SHP77 (cell line): Measurements from ENCODE around the gene TEAD4.

Experiments
- DNase-seq, 2 experiments: peaks; one replicate each; lab custom pipeline; 2025; lab: John Stamatoyannopoulos, UW

The TEAD4 gene

DNA sequence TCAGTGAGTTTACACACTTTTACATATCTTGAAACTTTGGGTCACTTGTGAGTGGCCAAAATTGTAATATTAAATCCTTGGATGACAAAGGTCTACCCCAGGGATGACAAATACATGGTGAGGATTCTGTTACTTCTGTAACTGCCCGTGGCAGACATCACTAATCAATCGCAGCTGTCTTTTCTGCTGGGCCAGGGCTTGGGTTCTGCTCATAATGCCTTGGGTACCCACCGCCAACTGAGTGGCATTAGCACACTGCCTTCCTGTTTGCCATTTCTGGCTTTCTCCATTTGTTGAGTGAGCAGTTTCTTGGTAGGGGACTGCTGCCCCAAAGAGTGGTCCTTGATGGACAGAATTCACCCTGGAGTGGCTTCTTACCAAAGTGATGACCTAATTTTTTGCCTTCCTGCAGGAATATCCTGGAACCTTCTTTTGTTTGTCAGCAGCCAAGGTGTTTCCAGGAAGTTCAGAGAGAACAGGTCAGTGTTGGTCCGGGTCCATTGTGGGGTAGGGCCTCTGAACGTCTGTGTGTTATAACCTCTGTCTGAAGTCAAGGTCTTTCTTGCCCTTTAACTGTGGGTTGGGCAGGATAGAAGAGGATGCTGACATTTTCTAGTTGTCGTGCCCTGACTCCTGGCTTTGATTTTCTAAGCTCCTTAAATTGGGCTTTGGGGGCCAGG is 124.2 kb downstream of the TEAD4 start:
- no peak for DNase-seq

DNA sequence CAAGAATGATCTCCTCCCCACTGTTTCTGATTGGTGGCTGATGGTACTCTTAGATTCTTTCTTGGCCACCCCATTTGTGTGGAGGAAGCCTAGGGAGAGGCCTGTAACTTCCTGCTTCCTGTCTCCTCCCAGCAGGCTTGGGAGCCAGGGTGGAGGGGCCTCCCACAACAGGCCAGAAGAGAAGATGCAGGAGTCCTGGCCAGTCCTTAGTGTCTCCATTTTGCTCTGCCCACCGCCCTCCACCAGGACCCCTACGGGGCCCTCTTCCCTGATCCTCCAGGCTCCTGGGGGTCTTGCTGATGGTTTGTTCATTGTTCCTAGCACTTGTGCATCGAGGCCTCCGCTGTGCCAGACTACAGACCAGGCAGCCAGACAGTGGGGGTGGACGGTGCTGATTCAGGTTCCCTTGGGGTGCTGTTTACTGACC is 124.7 kb downstream of the TEAD4 start:
- DNase-seq, result no peak

DNA sequence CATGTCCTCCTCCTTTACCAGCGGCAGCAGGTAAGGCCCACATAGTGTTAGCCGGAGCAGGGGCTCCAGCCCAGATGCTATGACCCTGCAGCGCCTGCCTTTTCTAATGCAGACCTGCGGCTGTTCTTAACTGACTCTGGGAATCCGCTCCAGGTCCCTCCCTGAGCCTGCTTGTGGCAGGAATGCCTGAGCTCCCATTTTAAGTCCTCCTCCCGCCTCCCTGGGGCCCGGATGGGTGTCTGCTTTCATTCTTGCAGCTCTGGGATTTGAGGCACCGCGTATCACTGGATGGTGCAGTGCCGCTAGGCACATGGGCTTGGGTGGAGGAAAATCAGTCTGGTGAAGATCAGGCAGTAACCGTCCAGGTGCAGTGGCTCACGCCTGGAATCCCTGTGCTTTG is 125.5 kb downstream of the TEAD4 start:
- no peak for DNase-seq

DNA sequence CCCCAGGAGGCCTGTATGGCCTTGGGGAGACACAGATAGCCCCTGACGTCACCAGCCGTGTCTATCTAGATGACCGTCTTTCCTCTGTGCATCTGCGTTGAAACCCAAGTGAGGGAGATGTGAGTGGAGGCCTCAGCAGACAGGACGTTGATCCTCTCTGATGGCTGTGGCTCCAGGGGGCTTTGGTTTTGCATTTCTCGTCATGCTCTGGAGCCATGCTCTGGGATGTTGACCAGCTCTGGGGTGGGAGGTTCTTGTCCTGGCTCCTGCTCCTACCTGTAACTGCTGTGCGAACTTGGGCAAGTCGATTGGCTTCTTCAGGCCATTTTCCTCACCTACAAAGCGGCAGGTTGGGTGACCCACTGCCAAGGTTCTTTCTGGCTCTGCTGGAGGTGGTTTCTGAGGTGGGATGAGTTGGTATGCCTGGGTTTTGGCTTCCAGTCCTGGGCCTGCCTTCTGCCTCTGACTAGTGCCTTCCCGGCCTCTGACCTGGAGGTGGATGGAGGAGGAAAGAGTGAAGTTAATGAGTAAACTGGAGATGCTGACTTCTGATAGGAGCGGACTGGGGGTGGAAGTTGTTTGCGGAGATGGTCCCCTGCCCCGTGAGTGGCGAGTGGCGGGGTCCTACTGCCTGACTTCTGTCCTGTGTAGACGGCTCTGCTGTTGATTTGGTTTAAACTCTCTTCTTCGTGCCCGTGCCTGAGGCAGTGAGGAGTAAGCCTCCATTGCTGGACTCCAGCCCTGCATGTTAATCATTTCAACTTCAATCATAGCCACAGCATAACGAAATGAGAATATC is 126.3 kb downstream of the TEAD4 start:
- DNase-seq, result no peak

DNA sequence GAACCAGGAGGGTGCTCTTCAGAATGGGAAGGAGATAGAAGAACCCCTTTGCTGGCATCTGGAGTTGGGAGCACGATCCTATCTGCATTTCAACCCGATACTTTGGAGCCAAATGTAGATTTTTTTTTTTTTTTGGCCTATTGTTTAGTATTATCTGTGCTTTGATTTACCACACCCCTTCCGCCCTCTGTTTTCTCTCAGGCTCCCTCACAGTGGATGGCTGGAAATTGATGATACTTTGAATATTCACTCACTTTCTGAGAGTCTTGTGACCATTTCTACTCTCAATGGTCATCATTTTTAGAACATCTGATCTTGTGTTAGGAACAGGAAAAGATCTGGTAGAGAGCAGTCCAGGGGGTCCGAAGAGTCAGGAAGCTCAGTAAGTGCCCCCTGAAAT is 127.0 kb downstream of the TEAD4 start:
- no peak for DNase-seq

DNA sequence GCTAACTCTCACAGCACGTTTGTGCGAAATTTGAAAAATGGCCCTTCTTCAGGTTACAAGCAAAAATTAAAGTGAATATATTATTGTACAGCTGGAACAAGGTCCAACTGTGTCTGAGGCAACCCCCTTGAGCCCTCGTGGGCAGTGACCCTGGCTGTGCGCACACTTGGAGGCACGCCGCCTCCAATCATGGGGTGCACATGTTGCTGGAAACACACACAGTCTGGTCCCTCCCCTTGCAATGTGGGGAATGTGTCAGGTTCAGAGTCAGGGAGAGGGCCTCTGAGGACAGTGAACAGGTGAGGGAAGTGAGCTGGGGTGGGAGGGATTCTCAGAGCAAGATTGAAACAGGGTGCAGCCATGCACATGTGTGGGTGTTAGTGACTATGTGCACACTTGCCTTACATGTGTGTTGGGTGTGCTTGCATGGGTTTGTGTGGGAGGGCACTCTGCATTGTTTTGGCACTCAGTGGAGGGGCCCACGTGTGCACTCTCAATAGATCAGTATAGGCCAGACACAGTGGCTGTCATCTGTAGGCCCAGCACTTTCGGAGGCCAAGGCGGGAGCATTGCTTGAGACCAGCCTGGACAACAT is 127.6 kb downstream of the TEAD4 start:
- no peak for DNase-seq

DNA sequence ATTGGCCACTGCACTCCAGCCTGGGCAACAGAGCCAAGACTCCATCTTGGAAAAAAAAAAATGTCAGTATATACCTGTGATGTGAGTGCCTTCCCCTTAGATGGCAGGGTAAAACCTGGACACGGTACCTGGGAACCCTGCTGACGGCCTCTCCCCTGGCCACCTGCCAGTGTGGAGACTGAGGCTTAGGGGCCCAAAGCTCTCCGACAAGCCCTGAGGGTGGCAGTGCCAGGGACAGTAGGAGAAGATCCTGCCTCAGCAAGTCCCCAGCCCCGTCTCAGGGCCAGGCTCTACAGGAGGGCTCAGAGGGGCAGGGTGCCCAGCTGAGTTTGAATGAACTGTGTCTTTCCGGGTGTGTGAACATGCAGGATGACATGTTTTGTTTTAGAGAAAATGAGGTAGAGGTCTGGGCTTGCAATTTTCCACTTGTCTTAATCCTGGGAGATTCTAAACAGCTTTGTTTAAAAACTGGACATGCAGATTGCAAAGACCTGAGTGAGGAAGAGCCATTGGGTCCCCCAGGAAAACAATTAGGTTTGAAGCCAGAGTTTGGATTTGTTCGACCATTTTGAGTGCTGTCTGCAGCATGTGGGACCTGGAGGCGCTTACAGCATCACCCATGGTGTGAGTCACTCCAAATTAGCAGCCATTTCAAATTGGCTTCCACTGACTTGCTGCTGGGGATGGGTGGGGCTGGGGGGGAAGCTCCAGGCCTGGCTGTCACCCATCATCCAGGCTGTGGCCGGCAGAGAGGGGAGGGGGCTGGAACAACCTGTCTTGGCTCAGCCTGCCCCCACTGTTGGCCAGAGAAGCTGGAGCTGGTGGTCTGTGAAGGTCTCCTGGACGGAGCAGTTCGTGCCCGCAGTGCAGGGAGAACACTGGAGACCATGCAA is 128.8 kb downstream of the TEAD4 start:
- no peak for DNase-seq

DNA sequence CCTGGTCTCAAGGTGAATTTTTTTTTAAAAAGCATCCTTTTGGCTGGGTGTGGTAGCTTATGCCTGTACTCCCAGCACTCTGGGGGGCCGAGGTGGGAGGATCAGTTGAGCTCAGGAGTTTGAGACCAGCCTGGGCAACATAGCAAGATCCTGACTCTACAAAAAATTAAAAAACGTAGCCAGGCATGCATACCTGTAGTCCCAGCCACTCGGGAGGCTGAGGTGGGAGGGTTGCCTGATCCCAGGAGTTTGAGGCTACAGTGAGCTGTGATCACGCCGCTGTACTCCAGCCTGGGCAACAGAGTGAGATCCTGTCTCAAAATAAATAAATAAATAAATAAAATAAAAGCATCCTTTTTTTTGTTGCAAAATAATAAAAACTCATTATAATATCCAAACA is 130.4 kb downstream of the TEAD4 start:
- no peak for DNase-seq
